ENCODE results near the gene PPP6R3. TPM values are rescaled to one million over a fixed set of nuclear protein-coding genes. Genes with fewer than 3 reads are reported as not detected.

The PPP6R3 gene
- total RNA-seq, 2 experiments from 2014 or later: 84.7 to 87.0 TPM

DNA sequence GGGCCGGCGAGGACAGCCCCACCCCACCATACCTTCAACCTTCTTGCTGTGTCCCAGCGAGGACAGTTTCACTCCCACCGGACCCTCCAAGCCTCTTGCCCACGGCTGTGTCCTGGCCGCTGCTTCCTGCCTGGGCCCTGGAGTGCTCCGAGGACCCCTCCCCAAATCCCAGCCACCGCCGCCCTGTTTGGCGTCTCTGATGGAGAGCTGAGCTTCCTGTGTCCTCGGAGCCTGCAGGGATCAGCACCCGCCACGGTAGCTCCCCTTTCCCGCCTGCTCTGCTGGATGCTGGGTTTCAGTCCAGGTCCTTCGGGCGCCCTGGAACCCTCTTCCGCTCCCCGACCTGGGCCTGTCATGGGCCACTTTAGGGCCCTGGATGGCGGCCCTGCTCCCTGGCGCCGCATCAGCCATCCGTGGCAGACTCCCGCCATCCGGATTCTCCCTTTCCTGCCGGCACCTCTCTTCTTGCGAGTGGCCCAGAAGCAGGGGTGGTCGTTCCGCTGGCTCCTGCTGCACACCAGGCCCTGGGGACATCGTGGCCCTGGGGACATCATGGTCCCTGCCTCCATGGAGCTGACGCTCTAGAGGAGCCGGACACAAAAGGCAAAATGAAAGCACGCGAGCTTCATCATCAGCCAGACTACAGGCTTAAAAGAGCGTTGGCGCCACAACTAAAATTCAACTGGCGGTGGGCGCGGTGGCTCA lies 189.5 kb downstream of the PPP6R3 start:
- Mint-ChIP-seq H3K4me3 (no peak overlapping the region), H3K27me3 (ENCODE audit: low read depth) (peaks cover 19% of the 10 kb centered on the region), H3K36me3 (ENCODE audit: low read depth) (no peaks in the 10 kb centered on the region), H3K9me3 (peaks cover 14% of the 10 kb centered on the region), H3K27ac (no peak overlapping the region), H3K4me1 (ENCODE audit: low read depth) (no peaks in the 10 kb centered on the region)
- CTCF ChIA-PET: no interaction called here
- no peak for DNase-seq
- intact Hi-C loops (cut with micrococcal nuclease): no loop called here

DNA sequence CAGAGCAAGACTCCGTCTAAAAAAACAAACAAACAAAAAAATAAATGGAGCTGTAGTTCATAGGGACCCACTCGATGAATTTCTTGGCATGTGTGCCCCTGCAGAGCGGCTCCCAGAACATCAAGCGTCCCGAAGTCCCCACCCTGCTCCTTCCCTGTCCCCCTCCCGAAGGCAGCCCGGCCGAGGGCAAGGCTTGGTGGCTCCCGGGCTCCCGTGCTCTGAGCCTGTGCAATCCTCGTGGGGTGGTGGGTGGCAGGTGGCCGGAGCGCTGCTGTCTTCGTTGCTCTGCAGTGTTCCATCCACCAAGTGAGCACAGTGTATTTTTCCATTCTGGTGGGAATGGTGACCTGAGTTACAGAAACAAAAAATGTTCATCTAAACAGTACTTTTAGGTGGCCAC lies 190.2 kb downstream of the PPP6R3 start:
- H3K36me3 Mint-ChIP-seq (ENCODE audit: low read depth): no peaks in the 10 kb centered on the region
- H3K27me3 Mint-ChIP-seq (ENCODE audit: low read depth): peaks cover 15% of the 10 kb centered on the region
- no peak overlapping the region for H3K4me3 Mint-ChIP-seq
- H3K4me1 Mint-ChIP-seq (ENCODE audit: low read depth): no peaks in the 10 kb centered on the region
- DNase-seq: no peak
- H3K9me3 Mint-ChIP-seq: peaks cover 14% of the 10 kb centered on the region
- CTCF ChIA-PET: no interaction called here
- no peak overlapping the region for H3K27ac Mint-ChIP-seq
- intact Hi-C loops (cut with micrococcal nuclease): no loop called here

DNA sequence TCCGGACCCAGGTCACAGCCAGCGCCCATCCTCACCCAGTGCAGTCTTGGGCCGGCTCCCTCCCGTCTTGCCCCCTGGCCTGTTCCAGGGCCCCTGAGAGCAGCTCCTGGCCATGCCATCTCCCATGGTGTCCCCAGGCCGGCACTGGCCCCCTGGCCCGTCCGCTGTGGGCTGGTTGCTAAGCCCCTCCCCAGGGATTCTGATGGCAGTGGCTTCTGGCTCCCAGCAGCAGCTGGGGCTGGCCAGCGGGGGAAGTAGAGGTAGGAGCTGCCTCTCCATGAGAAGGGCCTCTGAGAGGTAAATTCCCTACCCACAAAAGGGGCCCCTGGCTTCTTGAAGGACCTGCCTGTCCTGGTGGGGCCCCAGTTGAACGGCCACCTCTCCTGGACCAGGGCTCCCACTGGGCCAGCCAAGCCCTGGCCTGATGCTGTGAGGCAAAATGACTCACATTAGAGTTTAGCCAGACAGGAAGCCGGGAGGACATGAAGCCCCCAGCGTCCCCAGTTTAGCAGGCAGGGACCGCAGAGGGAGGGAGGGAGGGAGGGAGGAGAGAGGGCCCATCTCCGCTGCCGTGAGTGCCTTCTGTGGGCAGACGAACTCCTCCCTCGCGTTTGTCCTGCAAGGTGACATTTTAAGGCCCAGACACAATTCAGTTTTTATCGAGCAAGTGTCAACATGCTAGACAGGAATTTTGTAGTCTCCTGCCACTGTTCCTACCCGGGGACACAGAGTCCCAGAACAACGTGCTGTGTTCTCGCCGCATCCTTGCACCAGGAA lies 190.8 kb downstream of the PPP6R3 start:
- peaks cover 10% of the 10 kb centered on the region for H3K9me3 Mint-ChIP-seq
- H3K4me1 Mint-ChIP-seq (ENCODE audit: low read depth): no peaks in the 10 kb centered on the region
- H3K27ac Mint-ChIP-seq: no peak overlapping the region
- peaks cover 12% of the 10 kb centered on the region for H3K27me3 Mint-ChIP-seq (ENCODE audit: low read depth)
- CTCF ChIA-PET: no interaction called here
- DNase-seq: no peak
- H3K4me3 Mint-ChIP-seq: no peak overlapping the region
- H3K36me3 Mint-ChIP-seq (ENCODE audit: low read depth): no peaks in the 10 kb centered on the region
- intact Hi-C loops (cut with micrococcal nuclease): no loop called here

DNA sequence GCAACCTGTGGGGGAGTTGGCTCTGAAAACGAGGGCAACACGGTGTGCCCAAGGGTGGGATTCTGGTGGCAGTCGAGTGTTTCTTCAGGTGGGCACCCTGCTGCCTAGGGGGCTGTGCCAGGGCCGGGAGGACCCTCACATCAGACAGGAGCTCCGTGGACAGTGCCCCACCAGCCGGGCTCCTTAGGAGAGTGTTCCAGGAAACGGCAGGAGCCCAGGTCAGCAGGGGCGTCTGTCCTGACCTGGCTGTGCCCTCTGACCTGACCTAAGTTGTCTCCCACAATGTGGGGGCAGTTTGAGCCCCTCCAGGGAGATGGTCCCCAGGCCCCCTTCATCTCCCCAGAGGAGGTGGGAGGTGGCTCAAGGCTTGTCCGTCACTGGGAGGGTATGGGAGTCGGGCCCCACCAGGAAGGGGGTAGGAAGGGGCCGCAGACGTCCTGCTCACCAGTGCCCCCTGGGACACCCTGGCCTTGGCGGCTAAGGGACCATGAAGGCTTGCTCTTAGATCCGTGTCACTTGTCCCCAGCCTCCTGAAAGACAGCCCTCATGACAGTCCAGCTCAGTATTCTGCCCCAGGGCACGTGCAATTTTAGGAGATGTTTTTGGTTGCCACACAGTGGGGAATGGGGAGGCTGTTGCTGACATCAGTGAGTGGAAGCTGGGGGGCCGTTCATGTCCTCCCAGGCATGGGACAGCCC lies 191.6 kb downstream of the PPP6R3 start:
- H3K4me1 Mint-ChIP-seq (ENCODE audit: low read depth): no peaks in the 10 kb centered on the region
- no peaks in the 10 kb centered on the region for H3K36me3 Mint-ChIP-seq (ENCODE audit: low read depth)
- intact Hi-C loops (cut with micrococcal nuclease): no loop called here
- no peak for DNase-seq
- H3K27ac Mint-ChIP-seq: no peak overlapping the region
- peaks cover 12% of the 10 kb centered on the region for H3K27me3 Mint-ChIP-seq (ENCODE audit: low read depth)
- H3K9me3 Mint-ChIP-seq: peaks cover 5% of the 10 kb centered on the region
- CTCF ChIA-PET: no interaction called here
- H3K4me3 Mint-ChIP-seq: no peak overlapping the region

DNA sequence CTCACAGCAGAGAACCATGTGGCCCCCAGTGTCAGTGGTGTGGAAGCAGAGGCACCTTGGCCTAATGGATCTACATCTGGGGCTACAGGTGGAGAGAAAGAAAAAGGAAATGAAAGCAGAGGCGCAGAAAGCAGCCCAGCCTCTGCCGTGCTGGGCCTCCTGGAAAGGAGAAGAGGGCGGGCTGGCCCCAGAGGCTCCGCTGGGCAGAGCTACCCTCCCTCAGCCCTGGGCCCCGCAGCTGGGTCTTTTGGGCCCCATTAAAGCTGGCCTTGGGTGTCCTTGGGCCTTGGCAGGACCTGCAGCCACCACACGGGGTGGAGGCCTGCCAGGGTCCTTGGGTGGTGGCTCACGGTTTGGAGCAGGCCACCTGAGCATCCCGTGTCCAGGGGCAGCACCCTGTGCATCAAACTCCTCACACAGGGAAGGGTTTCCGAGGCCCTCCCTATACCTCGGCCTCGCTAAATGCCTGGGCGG lies 192.2 kb downstream of the PPP6R3 start:
- DNase-seq: no peak
- H3K36me3 Mint-ChIP-seq (ENCODE audit: low read depth): no peaks in the 10 kb centered on the region
- no peaks in the 10 kb centered on the region for H3K4me1 Mint-ChIP-seq (ENCODE audit: low read depth)
- no peak overlapping the region for H3K4me3 Mint-ChIP-seq
- CTCF ChIA-PET: no interaction called here
- peaks cover 10% of the 10 kb centered on the region for H3K27me3 Mint-ChIP-seq (ENCODE audit: low read depth)
- no peaks in the 10 kb centered on the region for H3K9me3 Mint-ChIP-seq
- intact Hi-C loops (cut with micrococcal nuclease): no loop called here
- H3K27ac Mint-ChIP-seq: no peak overlapping the region

DNA sequence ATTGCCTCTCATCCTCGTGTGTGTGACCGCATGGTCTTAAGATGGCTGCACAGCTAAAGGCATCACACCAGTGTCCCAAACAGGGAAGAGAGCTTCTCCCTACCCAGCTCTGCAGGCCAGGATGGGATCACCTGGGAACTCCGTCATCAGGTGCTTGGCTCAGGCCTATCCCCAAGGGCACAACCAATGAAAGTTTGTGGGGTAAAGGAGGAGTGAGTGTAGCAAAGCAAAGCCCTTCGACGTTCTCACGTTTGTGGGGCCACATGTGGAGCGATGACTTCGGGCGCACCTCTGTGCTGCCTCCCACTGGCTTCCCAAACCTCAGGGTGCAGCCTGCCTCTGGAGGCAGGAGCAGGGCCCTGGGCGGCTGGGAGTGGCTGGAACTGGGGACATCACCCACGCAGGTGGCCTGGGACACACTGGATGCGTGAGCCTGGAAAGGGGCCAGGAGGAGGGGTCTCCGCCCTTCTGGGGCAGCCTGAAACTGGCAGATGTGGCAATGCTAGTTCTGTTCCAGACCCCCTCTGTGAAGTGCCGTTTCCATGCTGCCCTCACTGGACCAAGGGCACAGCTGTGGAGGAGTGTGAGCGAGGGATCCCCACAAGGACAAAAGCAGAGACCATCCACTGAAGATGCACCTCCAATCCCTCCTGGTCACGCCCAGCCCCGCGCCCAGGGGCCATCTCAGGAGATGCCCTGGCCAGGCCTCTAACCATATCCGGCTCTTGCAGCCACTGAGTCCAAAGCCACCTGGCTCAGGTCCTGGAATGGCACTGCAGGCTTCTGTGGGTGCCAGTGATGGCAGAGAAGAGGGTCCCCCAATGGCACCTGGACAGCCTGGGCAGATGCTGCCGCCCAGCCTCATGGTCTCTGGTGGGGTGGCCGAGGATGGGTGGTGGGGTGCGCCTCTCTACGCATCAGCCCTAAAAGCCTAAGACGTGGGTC lies 193.2 kb downstream of the PPP6R3 start:
- H3K4me1 Mint-ChIP-seq (ENCODE audit: low read depth): no peaks in the 10 kb centered on the region
- H3K36me3 Mint-ChIP-seq (ENCODE audit: low read depth): no peaks in the 10 kb centered on the region
- CTCF ChIA-PET: no interaction called here
- no peak for DNase-seq
- peaks cover 10% of the 10 kb centered on the region for H3K27me3 Mint-ChIP-seq (ENCODE audit: low read depth)
- no peaks in the 10 kb centered on the region for H3K9me3 Mint-ChIP-seq
- H3K4me3 Mint-ChIP-seq: no peak overlapping the region
- intact Hi-C loops (cut with micrococcal nuclease): no loop called here
- no peak overlapping the region for H3K27ac Mint-ChIP-seq

DNA sequence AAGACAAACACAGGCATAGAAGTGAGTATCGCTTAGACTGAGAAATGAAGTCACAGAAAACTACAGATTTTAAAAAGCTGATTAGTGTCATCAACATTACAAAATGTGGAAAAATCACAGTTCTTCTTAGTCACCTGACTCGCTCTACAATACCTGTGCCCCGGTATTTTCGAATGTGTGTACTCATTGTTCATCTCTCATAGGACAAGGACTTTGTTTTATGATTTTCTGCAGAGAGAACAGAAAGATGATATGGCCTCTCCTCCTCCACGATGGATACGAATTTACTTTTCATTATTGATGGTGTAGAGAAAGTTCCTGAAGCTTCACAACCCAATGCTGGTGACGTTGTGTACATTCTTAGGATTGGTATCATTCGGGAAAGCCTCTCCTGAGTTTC lies 194.4 kb downstream of the PPP6R3 start:
- Mint-ChIP-seq H3K4me1 (ENCODE audit: low read depth) (no peaks in the 10 kb centered on the region), H3K4me3 (no peak overlapping the region), H3K9me3 (no peaks in the 10 kb centered on the region), H3K27me3 (ENCODE audit: low read depth) (peaks cover 4% of the 10 kb centered on the region), H3K36me3 (ENCODE audit: low read depth) (no peaks in the 10 kb centered on the region), H3K27ac (no peak overlapping the region)
- no peak for DNase-seq
- intact Hi-C loops (cut with micrococcal nuclease): no loop called here
- CTCF ChIA-PET: no interaction called here

DNA sequence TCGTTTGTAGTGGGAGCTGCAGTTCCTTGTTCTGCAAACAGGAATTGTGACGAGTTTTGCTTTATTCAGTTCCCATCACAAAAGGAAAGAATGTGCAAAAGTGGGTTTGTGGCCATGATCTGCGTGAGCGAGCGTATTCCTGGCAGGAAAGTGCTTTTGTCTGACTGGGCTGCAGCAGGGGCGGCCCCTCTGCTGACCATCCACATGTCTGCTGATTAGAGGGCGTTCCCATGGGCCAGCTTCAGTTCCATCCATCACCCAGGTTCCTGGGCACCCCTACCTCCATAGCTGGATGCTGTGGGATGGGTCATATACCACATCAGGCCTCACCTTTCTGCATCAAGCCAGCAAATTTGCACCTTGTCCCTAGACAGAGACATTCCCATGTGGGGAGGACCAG lies 194.9 kb downstream of the PPP6R3 start:
- intact Hi-C loops (cut with micrococcal nuclease): no loop called here
- Mint-ChIP-seq H3K4me1 (ENCODE audit: low read depth) (no peaks in the 10 kb centered on the region), H3K36me3 (ENCODE audit: low read depth) (no peaks in the 10 kb centered on the region), H3K27me3 (ENCODE audit: low read depth) (no peaks in the 10 kb centered on the region), H3K4me3 (no peak overlapping the region), H3K9me3 (no peaks in the 10 kb centered on the region), H3K27ac (no peak overlapping the region)
- no peak for DNase-seq
- CTCF ChIA-PET: no interaction called here

DNA sequence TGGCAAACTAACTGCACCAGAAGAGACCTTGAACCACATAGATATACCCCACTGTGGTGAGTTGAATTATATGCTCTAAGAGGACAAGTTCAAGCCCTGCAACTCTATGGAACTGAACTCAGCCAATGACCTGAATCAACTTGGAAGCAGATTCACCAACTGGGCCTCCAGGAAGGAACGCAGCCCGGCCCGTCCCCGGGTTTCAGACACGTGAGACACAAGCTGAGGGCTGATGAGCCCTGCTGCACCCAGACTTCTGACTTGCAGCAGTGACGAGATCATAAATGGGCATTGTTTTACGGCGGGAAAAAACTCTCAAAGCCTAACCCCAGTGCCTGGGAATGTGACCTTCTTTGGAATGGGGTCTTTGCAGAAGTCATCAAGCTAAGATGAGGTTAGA lies 195.3 kb downstream of the PPP6R3 start:
- no peak overlapping the region for H3K4me3 Mint-ChIP-seq
- H3K9me3 Mint-ChIP-seq: no peaks in the 10 kb centered on the region
- H3K36me3 Mint-ChIP-seq (ENCODE audit: low read depth): no peaks in the 10 kb centered on the region
- no peaks in the 10 kb centered on the region for H3K4me1 Mint-ChIP-seq (ENCODE audit: low read depth)
- DNase-seq: no peak
- no peak overlapping the region for H3K27ac Mint-ChIP-seq
- intact Hi-C loops (cut with micrococcal nuclease): no loop called here
- CTCF ChIA-PET: no interaction called here
- H3K27me3 Mint-ChIP-seq (ENCODE audit: low read depth): no peaks in the 10 kb centered on the region

DNA sequence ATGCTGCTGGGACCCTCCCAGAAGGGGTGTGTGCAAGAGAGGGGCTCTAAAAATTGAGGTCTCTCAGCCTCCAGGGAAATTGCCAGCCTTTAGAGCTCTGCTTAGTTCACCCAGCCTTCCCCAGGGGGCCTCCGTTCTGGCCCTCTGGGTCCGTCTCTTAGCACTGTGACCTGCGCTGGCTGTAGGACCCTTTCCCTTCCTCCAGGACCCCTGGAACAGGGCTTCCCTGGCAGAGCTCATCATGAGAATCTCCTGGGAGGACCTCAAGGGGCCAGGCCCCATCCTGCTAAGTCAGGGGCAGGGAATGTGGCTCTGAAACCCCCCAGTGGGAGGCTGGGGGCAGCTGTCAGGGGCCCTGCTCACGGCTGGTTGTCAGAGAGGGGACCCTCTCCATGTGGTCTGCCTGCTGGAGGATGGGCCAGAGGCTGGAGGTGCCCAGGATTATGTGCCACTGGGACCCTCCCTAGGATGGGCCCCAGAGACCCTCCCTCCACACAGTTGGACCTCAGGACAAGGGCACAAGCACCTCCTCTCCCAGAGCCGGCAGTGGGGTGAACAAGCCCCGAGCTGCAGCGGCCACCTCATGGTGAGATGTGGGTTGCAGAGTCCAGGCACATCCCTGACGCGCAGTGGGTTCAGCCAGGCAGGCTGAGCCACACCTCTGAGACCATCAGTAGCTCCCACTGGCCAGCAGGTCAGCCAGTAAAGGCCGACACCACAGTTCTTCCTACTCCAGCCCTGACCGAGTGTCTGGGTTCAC lies 196.6 kb downstream of the PPP6R3 start:
- Mint-ChIP-seq H3K36me3 (ENCODE audit: low read depth) (no peaks in the 10 kb centered on the region), H3K27me3 (ENCODE audit: low read depth) (no peaks in the 10 kb centered on the region), H3K9me3 (no peaks in the 10 kb centered on the region), H3K27ac (no peak overlapping the region), H3K4me1 (ENCODE audit: low read depth) (no peaks in the 10 kb centered on the region), H3K4me3 (no peak overlapping the region)
- intact Hi-C loops (cut with micrococcal nuclease): no loop called here
- CTCF ChIA-PET: no interaction called here
- DNase-seq: no peak

DNA sequence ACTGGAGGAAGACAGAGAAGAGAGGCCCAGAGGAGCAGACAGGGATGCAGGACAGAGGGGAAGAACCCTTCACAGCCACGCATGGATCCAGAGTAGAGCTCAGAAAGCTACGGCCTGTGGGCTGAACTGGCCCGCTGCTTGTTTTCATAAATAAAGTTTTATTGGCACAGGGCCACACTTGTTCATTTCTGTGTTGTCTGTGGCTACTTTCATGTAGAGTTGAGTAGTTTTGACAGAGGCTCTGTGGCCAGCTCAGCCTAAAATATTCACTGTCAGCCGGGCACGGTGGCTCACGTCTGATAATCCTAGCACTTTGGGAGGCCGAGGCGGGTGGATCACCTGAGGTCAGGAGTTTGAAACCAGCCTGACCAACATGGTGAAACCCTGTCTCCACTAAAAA lies 197.5 kb downstream of the PPP6R3 start:
- DNase-seq: no peak
- intact Hi-C loops (cut with micrococcal nuclease): no loop called here
- no peak overlapping the region for H3K27ac Mint-ChIP-seq
- no peaks in the 10 kb centered on the region for H3K9me3 Mint-ChIP-seq
- no peaks in the 10 kb centered on the region for H3K4me1 Mint-ChIP-seq (ENCODE audit: low read depth)
- no peaks in the 10 kb centered on the region for H3K27me3 Mint-ChIP-seq (ENCODE audit: low read depth)
- no peaks in the 10 kb centered on the region for H3K36me3 Mint-ChIP-seq (ENCODE audit: low read depth)
- CTCF ChIA-PET: no interaction called here
- no peak overlapping the region for H3K4me3 Mint-ChIP-seq

Measured in activated naive CD4-positive, alpha-beta T cell treated with anti-CD3 and anti-CD28 coated beads for 36 hours (primary cell).